GM12878 (cell line): ENCODE measurements around the gene NMRK1. TPM values are rescaled to one million over a fixed set of nuclear protein-coding genes. Genes with fewer than 3 reads are reported as not detected.
A peak's percentile ranks its signal among the peaks of the same experiment; 100 is the strongest.

Source experiments
- ATAC-seq: fragments of 200-7000 bp; cut with Tn5 transposase; 3 replicates; pipeline ENCODE4 v1.9.1; 2020; ENCODE audit warnings: mild to moderate bottlenecking, moderate library complexity
- BruUV-seq: library from RNA; stranded (reverse); fragments of 400-500 nt; replicated peaks from 2 replicates; lab custom pipeline; 2021; lab: Mats Ljungman, UMichigan
- CTCF ChIA-PET: fragments of 300-600 bp; sonication (Branson Sonifier 250); formaldehyde crosslinking; extraction: SDS; loops from one replicate; lab custom pipeline; 2021; ENCODE audit warnings: inconsistent platforms; lab: Yijun Ruan, JAX
- POLR2A ChIA-PET: fragments of 350-600 bp; formaldehyde crosslinking; extraction: SDS; loops from one replicate; lab custom pipeline; 2021; ENCODE audit warnings: inconsistent platforms; lab: Charles Lee
- RAD21 ChIA-PET: fragments of 300-600 bp; sonication (Branson Sonifier 250); formaldehyde crosslinking; loops from one replicate; lab custom pipeline; 2023; ENCODE audit warnings: antibody characterized with exemption; ENCODE audit not compliant: unreplicated experiment; lab: Charles Lee
- SMC1A ChIA-PET: fragments of 300-600 bp; sonication (Branson Sonifier 250); formaldehyde crosslinking; loops from one replicate; lab custom pipeline; 2023; ENCODE audit not compliant: unreplicated experiment, uncharacterized antibody; lab: Charles Lee
- DNase-seq: peaks from one replicate; pipeline ENCODE4 v3.0.0-alpha.2; 2011; ENCODE audit warnings: low read depth, low spot score
- FAIRE-seq: peaks from 3 replicates; lab custom pipeline; 2011; peaks lifted over from hg19 to GRCh38; lab: Jason Lieb, UNC
- H2AFZ ChIP-seq: 2 replicates; pipeline ENCODE4 v1.6.0; 2011; ENCODE audit warnings: low read depth, low read length, control low read depth; ENCODE audit not compliant: control insufficient read depth
- H3K27ac ChIP-seq: 2 replicates; pipeline ENCODE4 v1.5.1; 2011; ENCODE audit warnings: control low read depth; ENCODE audit not compliant: control insufficient read depth, insufficient read depth
- H3K27me3 ChIP-seq, 2 experiments: replicated peaks in 1 of 2; 2 replicates each; pipeline versions ENCODE4 v1.6.0 to v1.6.1; 2011; ENCODE audit warnings: low read length in 1 of 2; ENCODE audit not compliant: control insufficient read depth in 2 of 2, insufficient read depth in 2 of 2
- H3K36me3 ChIP-seq, 2 experiments: 2 replicates each; pipeline ENCODE4 v1.5.1; 2011; ENCODE audit warnings: low read length in 1 of 2; ENCODE audit not compliant: control insufficient read depth in 2 of 2, insufficient read depth in 2 of 2
- H3K4me1 ChIP-seq: 2 replicates; pipeline ENCODE4 v1.6.1; 2011; ENCODE audit warnings: mild to moderate bottlenecking, low read length, moderate library complexity, mixed read lengths; ENCODE audit not compliant: control insufficient read depth, insufficient read depth
- H3K4me2 ChIP-seq: 2 replicates; pipeline ENCODE4 v1.6.0; 2011; ENCODE audit warnings: control low read depth; ENCODE audit not compliant: control insufficient read depth, insufficient read depth
- H3K4me3 ChIP-seq: fragments of 200-600 bp; sonication (generic); 2 replicates; pipeline ENCODE4 v1.5.1; 2016
- H3K79me2 ChIP-seq: 2 replicates; pipeline ENCODE4 v1.6.0; 2011; ENCODE audit warnings: low read length; ENCODE audit not compliant: control insufficient read depth, insufficient read depth
- H3K9ac ChIP-seq: 2 replicates; pipeline ENCODE4 v1.8.0; 2011; ENCODE audit warnings: low read length, control low read depth, mixed read lengths; ENCODE audit not compliant: control insufficient read depth, insufficient read depth
- H3K9me3 ChIP-seq: replicated peaks from 3 replicates; pipeline ENCODE4 v1.5.1; 2011; ENCODE audit warnings: mild to moderate bottlenecking, low read length; ENCODE audit not compliant: control insufficient read depth, insufficient read depth
- H4K20me1 ChIP-seq: 2 replicates; pipeline ENCODE4 v1.6.0; 2011; ENCODE audit not compliant: control insufficient read depth, insufficient read depth
- CHD4 ChIP-seq: fragments of 200-600 bp; sonication (generic); IDR thresholded peaks from 2 replicates; pipeline ENCODE4 v1.6.1; 2016; ENCODE audit warnings: mild to moderate bottlenecking
- DPF2 ChIP-seq: fragments of 450-650 bp; IDR thresholded peaks from 2 replicates; pipeline ENCODE4 v1.6.1; 2017; ENCODE audit warnings: mild to moderate bottlenecking
- IRF4 ChIP-seq: IDR thresholded peaks from 2 replicates; pipeline ENCODE4 v1.6.1; 2011; ENCODE audit warnings: low read depth, low read length
- SPI1 ChIP-seq: IDR thresholded peaks from 2 replicates; pipeline ENCODE4 v1.6.1; 2011; ENCODE audit warnings: low read depth, mild to moderate bottlenecking, low read length, moderate library complexity, borderline replicate concordance; ENCODE audit not compliant: insufficient read depth
- ZNF384 ChIP-seq: IDR thresholded peaks from 2 replicates; pipeline ENCODE4 v1.6.1; 2012; ENCODE audit warnings: low read depth, mild to moderate bottlenecking, low read length, improper control_type of control experiment, borderline replicate concordance
- WGBS: methylation state at CpG from one replicate; pipeline ENCODE4 v1.1.6; 2016; ENCODE audit warnings: low lambda C conversion rate; ENCODE audit not compliant: insufficient replicate concordance, insufficient coverage; ENCODE audit errors: missing lambda C conversion rate; 5-methylcytosine and 5-hydroxymethylcytosine counted together
- in situ Hi-C: fragments of 300-500 bp; cut with MboI; formaldehyde crosslinking; loops from 9 replicates; pipeline ENCODE4 v1.14.3; 2018; ENCODE audit warnings: mixed read lengths
- intact Hi-C: fragments of 100-400 bp; cut with micrococcal nuclease; formaldehyde crosslinking; loops from one replicate; pipeline ENCODE4 v1.14.2; 2022; ENCODE audit not compliant: unreplicated experiment
- polyA plus RNA-seq, 11 experiments: library from polyadenylated mRNA; depleted of rRNA in 4 of 11; unstranded in 6 of 11; stranded (reverse) in 5 of 11; fragments of >200 nt; fragmentation: Nextera tagmentation in 4 of 11; fragmentation: Illumina TruSeq in 1 of 11; extraction: Ambion mirVana in 4 of 11; extraction: Trizol in 1 of 11; gene quantifications; 1 replicate in 1 of 11; 2 replicates in 10 of 11; pipeline versions ENCODE4 v1.2.1 to v1.2.3, GENCODE V29; 2011 to 2016; ENCODE audit warnings: inconsistent platforms in 2 of 11, missing spikeins in 2 of 11, low read depth in 1 of 11
- total RNA-seq, 4 experiments: library from RNA; depleted of rRNA in 3 of 4; stranded (reverse); fragments of >200 nt in 3 of 4; fragmentation: Illumina TruSeq in 1 of 4; extraction: Trizol in 1 of 4; gene quantifications; 2 replicates each; pipeline versions ENCODE4 v1.2.1 to v1.2.3, GENCODE V29; 2013 to 2021

The NMRK1 gene
- total and polyA plus RNA-seq, 10 of the 15 experiments (the other 5 are each of a cell fraction or from before 2014, with no cell fraction given) = 8.4 to 17.2 (median 12.1) TPM

DNA sequence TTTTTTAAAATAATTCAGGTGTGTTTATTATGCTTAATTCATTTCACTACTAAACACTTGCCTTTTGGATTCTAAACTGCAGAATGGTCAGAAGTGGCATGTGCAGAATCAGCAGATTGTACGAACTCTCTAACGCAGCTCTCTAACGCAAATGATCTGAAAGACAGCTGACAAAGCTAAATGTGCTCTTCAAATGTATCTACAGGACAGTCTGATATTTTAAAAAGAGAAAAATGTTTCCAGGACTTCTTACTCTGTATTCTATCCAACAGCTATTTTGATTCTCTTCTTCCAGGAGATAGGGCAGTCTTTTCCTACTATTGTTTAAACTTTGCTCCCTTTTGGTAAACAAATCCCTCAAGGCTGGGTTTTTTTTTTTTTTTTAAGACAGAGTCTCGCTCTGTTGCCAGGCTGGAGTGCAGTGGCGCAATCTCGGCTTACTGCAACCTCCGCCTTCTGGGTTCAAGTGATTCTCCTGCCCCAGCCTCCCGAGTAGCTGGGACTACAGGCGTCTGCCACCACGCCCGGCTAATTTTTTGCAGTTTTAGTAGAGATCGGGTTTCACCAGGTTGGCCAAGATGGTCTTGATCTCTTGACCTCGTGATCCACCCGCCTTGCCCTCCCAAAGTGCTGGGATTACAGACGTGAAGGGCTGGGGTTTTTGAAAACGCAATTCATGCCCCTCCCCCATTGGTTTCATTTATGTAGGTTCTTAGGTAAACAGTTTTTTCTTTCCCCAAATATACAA is 1.2 kb downstream of the NMRK1 start:
- no peaks in the 10 kb centered on the region for H3K27me3 ChIP-seq
- RAD21 ChIA-PET = interaction anchor here (0.7 to 1.0 kb wide), 2 partner anchors 135 to 142 kb away, joined by 3 to 4 read pairs; no protein-coding TSS in a partner anchor
- DNase-seq (no peak), ATAC-seq (no peak), FAIRE-seq (no peak)
- no peaks in the 10 kb centered on the region for H3K9me3 ChIP-seq
- H3K36me3 ChIP-seq = no peaks in the 10 kb centered on the region
- H3K9ac ChIP-seq = peak overlapping the region; percentile 89
- peaks cover 13% of the 10 kb centered on the region; the same call in 1 of the 2 replicates for H3K4me1 ChIP-seq
- H4K20me1 ChIP-seq = no peaks in the 10 kb centered on the region
- in situ Hi-C loops = loop anchor here (5.0 kb wide), 1 partner anchor 134 kb away; the partner anchor contains the start of gene C9orf40
- no TSS peak for BruUV-seq
- SMC1A ChIA-PET = interaction anchor here (0.7 to 11.0 kb wide), 5 partner anchors 11 to 190 kb away, joined by 3 to 74 read pairs (median 3); partner anchors contain the start of gene CARNMT1
- H3K79me2 ChIP-seq = peaks cover 33% of the 10 kb centered on the region
- CTCF ChIA-PET = interaction anchor here (0.7 to 4.4 kb wide), 11 partner anchors 9 to 314 kb away, joined by 3 to 28 read pairs (median 9); partner anchors contain the start of genes C9orf40 and CARNMT1
- H3K4me2 ChIP-seq = peak overlapping the region; percentile 63
- WGBS = 51% methylated on average over 16 of the region's 16 CpGs
- peak overlapping the region; percentile 96 for H2AFZ ChIP-seq
- POLR2A ChIA-PET = interaction anchor here (0.9 to 3.1 kb wide), 3 partner anchors 56 to 59 kb away, joined by 3 to 31 read pairs (median 8); partner anchors contain the start of gene CARNMT1
- H3K27ac ChIP-seq = peak overlapping the region; percentile 93
- peak overlapping the region; percentile 90 for H3K4me3 ChIP-seq
- intact Hi-C loops = no loop called here
- TF ChIP-seq DPF2 (peak; percentile 54; the same call in 1 of the 2 replicates), CHD4 (no peak)
- TF ChIP-seq, all 136 proteins: peak for 1

- POLR2A ChIA-PET = interaction anchor here (0.6 to 0.9 kb wide), 3 partner anchors 55 to 103 kb away, joined by 3 to 5 read pairs (median 4); no protein-coding TSS in a partner anchor
- FAIRE-seq = no peak
- Histone ChIP-seq H3K27me3 (no peaks in the 10 kb centered on the region), H3K4me3 (no peak overlapping the region), H3K36me3 (no peaks in the 10 kb centered on the region), H2AFZ (no peak overlapping the region), H3K79me2 (peaks cover 23% of the 10 kb centered on the region), H3K27ac (no peak overlapping the region), H3K9ac (no peak overlapping the region)
- SMC1A ChIA-PET = interaction anchor here (1.6 to 11.0 kb wide), 4 partner anchors 10 to 309 kb away, joined by 4 to 74 read pairs (median 8); partner anchors contain the start of gene CARNMT1
- RAD21 ChIA-PET = interaction anchor here (0.7 to 2.3 kb wide), 4 partner anchors 62 to 312 kb away, joined by 3 to 6 read pairs (median 4); no protein-coding TSS in a partner anchor
- CTCF ChIA-PET = interaction anchor here (0.6 to 4.4 kb wide), 11 partner anchors 8 to 313 kb away, joined by 3 to 28 read pairs (median 7); partner anchors contain the start of genes C9orf40 and CARNMT1
- DNase-seq = no peak
- TF ChIP-seq IRF4 (no peak), ZNF384 (peak; percentile 19; the same call in 1 of the 2 replicates), SPI1 (peak; percentile 17; the same call in 1 of the 2 replicates)
- TF ChIP-seq, all 136 proteins: peak for 2
- intact Hi-C loops = no loop called here
- H4K20me1 ChIP-seq = no peaks in the 10 kb centered on the region
- 63% methylated on average over 1 of the region's 1 CpG for WGBS
- peaks cover 13% of the 10 kb centered on the region; the same call in 1 of the 2 replicates for H3K4me1 ChIP-seq
- no TSS peak for BruUV-seq
- H3K4me2 ChIP-seq = no peak overlapping the region; the same call in 1 of the 2 replicates
- in situ Hi-C loops = loop anchor here (5.0 kb wide), 1 partner anchor 133 kb away; the partner anchor contains the start of gene C9orf40
- no peak for ATAC-seq
- no peaks in the 10 kb centered on the region for H3K9me3 ChIP-seq
These were observed 2.3 kb downstream of the NMRK1 start for GRCh38 chr9:75085640-75086039.
